SU-DHL-6 (cell line): ENCODE results near the gene RGS7.

Source experiments
- CTCF ChIP-seq: fragments of 200-600 bp; sonication (generic); IDR thresholded peaks from one replicate; pipeline ENCODE4 v1.5.1; 2017; ENCODE audit warnings: antibody characterized with exemption, mild to moderate bottlenecking, low read length, moderate library complexity; ENCODE audit not compliant: insufficient read depth, poor library complexity, severe bottlenecking
- EZH2phosphoT487 ChIP-seq: fragments of 200-600 bp; sonication (generic), shearing (Covaris generic); conservative IDR thresholded peaks from 2 replicates; pipeline ENCODE4 v1.6.1; 2018; ENCODE audit warnings: mild to moderate bottlenecking, antibody characterized with exemption, low read length, moderate library complexity, mixed read lengths

DNA sequence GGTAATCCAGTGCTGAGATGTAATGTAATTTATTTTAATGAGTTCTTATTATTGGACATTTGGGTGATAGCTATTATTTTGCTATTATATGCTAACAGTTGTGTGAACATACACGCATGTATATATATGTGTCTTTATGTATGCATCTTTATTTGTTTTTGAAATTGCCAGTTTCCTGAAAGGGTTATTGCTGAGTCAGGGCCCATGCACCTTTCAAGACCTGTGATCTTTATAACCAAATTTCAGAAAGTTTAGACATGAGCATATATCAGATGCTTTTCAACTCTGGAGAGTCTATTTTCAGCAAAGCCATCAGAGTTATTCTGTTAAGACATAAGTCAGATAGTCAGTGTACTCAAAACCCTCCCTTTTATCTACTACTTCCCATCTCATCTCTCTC, 479.4 kb downstream of the RGS7 start:
- no peak for TF ChIP-seq CTCF
- no peak for TF ChIP-seq EZH2phosphoT487
